Naive thymus-derived CD4-positive, alpha-beta T cell (primary cell): ENCODE data around the gene PACRG. TPM values are rescaled to one million over a fixed set of nuclear protein-coding genes. Genes with fewer than 3 reads are reported as not detected.
"Not testable (repeated sequence)": the region's sequence is repeated elsewhere in the genome, so short reads cannot be mapped to it uniquely, and the experiment has no call there.

Experiments used
- ATAC-seq: fragments of 150-1000 bp; cut with Tn5 transposase; 2 replicates; pipeline ENCODE4 v1.10.0; 2021; ENCODE audit warnings: mild to moderate bottlenecking, moderate library complexity
- CTCF ChIA-PET: fragments of 350-600 bp; sonication (Branson Sonifier 250); formaldehyde crosslinking; loops from one replicate; lab custom pipeline; 2021; ENCODE audit warnings: antibody characterized with exemption; lab: Charles Lee
- POLR2A ChIA-PET: fragments of 350-600 bp; sonication (Branson Sonifier 250); formaldehyde crosslinking; loops from one replicate; lab custom pipeline; 2021; ENCODE audit warnings: antibody characterized with exemption, inconsistent platforms; lab: Charles Lee
- DNase-seq, 9 donors: peaks; one replicate each; pipeline versions ENCODE4 v3.0.0 to v3.0.0-alpha.2; 2020 to 2022; ENCODE audit warnings: mixed read lengths in 1 of 9
- H3K27ac ChIP-seq: one replicate; pipeline ENCODE4 v1.7.0; 2013; ENCODE audit warnings: mild to moderate bottlenecking, low read depth, low read length, moderate library complexity
- H3K27me3 ChIP-seq, 2 donors: one replicate each; pipeline ENCODE4 v1.7.0; 2013; ENCODE audit warnings: low read length in 2 of 2, mild to moderate bottlenecking in 2 of 2, moderate library complexity in 2 of 2; ENCODE audit not compliant: control insufficient read depth in 2 of 2, insufficient read depth in 2 of 2
- H3K36me3 ChIP-seq, 3 experiments: 1 replicate in 2 of 3; 2 replicates in 1 of 3; pipeline ENCODE4 v1.7.0; 2013; ENCODE audit warnings: low read length in 3 of 3, mild to moderate bottlenecking in 3 of 3, moderate library complexity in 1 of 3; ENCODE audit not compliant: insufficient read depth in 3 of 3, control insufficient read depth in 2 of 3
- H3K4me1 ChIP-seq, 2 donors: one replicate each; pipeline ENCODE4 v1.7.0; 2013; ENCODE audit warnings: low read length in 2 of 2, mild to moderate bottlenecking in 2 of 2, moderate library complexity in 1 of 2; ENCODE audit not compliant: control insufficient read depth in 2 of 2, insufficient read depth in 2 of 2
- H3K4me3 ChIP-seq: 2 replicates; pipeline ENCODE4 v1.7.0; 2013; ENCODE audit warnings: mild to moderate bottlenecking, low read length
- H3K9me3 ChIP-seq, 3 experiments: 1 replicate in 2 of 3; 2 replicates in 1 of 3; pipeline ENCODE4 v1.7.0; 2013; ENCODE audit warnings: low read length in 3 of 3; ENCODE audit not compliant: control insufficient read depth in 2 of 3
- H3K27ac Mint-ChIP-seq, 9 donors: one replicate each; pipeline ENCODE4 v1.8.0; 2020 to 2022; ENCODE audit warnings: mixed read lengths in 9 of 9, mild to moderate bottlenecking in 8 of 9, moderate library complexity in 5 of 9, inconsistent platforms in 2 of 9
- H3K27me3 Mint-ChIP-seq, 5 donors: one replicate each; pipeline ENCODE4 v1.8.0; 2021 to 2022; ENCODE audit warnings: mixed read lengths in 5 of 5, mild to moderate bottlenecking in 1 of 5
- H3K36me3 Mint-ChIP-seq, 5 donors: one replicate each; pipeline ENCODE4 v1.8.0; 2020 to 2022; ENCODE audit warnings: mixed read lengths in 5 of 5, mild to moderate bottlenecking in 3 of 5, inconsistent platforms in 1 of 5
- H3K4me1 Mint-ChIP-seq, 7 donors: one replicate each; pipeline ENCODE4 v1.8.0; 2020 to 2022; ENCODE audit warnings: mixed read lengths in 7 of 7, mild to moderate bottlenecking in 3 of 7, inconsistent platforms in 1 of 7
- H3K4me3 Mint-ChIP-seq, 10 donors: one replicate each; pipeline ENCODE4 v1.8.0; 2020 to 2022; ENCODE audit warnings: mild to moderate bottlenecking in 10 of 10, mixed read lengths in 10 of 10, moderate library complexity in 6 of 10, inconsistent platforms in 2 of 10
- H3K9me3 Mint-ChIP-seq, 11 donors: one replicate each; pipeline ENCODE4 v1.8.0; 2020 to 2022; ENCODE audit warnings: mixed read lengths in 11 of 11, mild to moderate bottlenecking in 4 of 11, inconsistent platforms in 1 of 11, moderate library complexity in 1 of 11
- intact Hi-C, 2 donors: fragments of 100-400 bp; cut with micrococcal nuclease; formaldehyde crosslinking; loops; one replicate each; pipeline ENCODE4 v1.15.1; 2023
- polyA plus RNA-seq, 2 donors: library from polyadenylated mRNA; unstranded; fragments of 300-500 nt; fragmentation: Illumina TruSeq; gene quantifications; one replicate each; pipeline ENCODE4 v1.2.3, GENCODE V29; 2021
- total RNA-seq, 6 experiments: library from RNA in 5 of 6; stranded (reverse) in 5 of 6; gene quantifications; 1 replicate in 5 of 6; 2 replicates in 1 of 6; pipeline ENCODE4 v1.2.3 and lab custom pipeline; 2021 to 2026

The PACRG gene
- total and polyA plus RNA-seq, 7 experiments from 2014 or later = 0.89 to 2.2 (median 1.5) TPM; not detected in 1

DNA sequence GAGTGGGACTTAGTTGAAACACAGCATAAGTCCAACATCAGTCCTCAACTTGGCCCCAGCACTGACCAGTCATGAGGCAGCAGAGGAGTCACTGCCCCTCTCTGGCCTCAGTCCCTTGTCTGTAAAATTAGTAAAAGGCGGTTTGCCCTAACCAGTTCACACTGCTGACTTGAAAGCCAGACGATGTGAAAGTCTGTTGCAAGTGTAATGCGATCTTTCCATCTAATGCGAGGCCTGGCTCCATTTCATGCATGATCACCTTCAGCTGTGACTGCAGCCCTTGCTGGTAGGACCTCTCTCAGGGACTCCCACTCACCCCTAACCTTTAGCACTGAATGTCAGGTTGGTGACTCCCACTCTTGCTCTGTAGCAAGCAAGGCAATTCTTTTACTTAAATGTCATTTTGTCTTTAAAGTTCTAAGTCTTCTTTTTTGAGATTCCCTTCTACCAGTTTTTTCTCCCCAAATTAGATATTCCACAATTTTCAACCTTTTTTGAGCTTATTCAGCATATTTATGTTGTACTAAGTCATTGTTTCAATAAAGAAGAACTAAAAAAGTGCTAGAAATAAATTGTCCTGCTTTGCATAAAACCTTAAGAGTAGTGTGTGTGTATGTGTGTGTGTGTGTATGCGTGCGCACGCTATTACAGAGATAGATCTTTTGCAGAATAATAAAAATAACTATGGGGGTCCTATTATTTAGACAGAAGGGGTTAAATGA is 245.5 kb downstream of the PACRG start:
- Mint-ChIP-seq H3K4me3 (no peak overlapping the region), H3K36me3 (peaks cover 0 to 4% (median 0%) of the 10 kb centered on the region in 5 donors), H3K27ac (no peak overlapping the region), H3K4me1 (no peaks in the 10 kb centered on the region), H3K9me3 (peaks cover 4 to 51% (median 14%) of the 10 kb centered on the region in 11 donors), H3K27me3 (peaks cover 0 to 5% (median 0%) of the 10 kb centered on the region in 5 donors)
- Histone ChIP-seq H3K9me3 (peaks cover 0 to 4% (median 0%) of the 10 kb centered on the region in 3 experiments), H3K36me3 (no peaks in the 10 kb centered on the region), H3K27me3 (no peaks in the 10 kb centered on the region), H3K27ac (no peak overlapping the region), H3K4me3 (no peak overlapping the region), H3K4me1 (no peaks in the 10 kb centered on the region)
- CTCF ChIA-PET = no interaction called here
- intact Hi-C loops = no loop called here
- POLR2A ChIA-PET = no interaction called here
- ATAC-seq (no peak), DNase-seq (no peak)

- DNase-seq (no peak), ATAC-seq (no peak)
- intact Hi-C loops = no loop called here
- CTCF ChIA-PET = no interaction called here
- H3K4me1 Mint-ChIP-seq = no peaks in the 10 kb centered on the region
- H3K9me3 ChIP-seq = peaks cover 0 to 4% (median 0%) of the 10 kb centered on the region in 3 experiments
- H3K36me3 ChIP-seq = no peaks in the 10 kb centered on the region
- no peak overlapping the region for H3K4me3 ChIP-seq
- H3K27me3 ChIP-seq = no peaks in the 10 kb centered on the region
- H3K27ac ChIP-seq = no peak overlapping the region
- H3K27me3 Mint-ChIP-seq = peaks cover 0 to 5% (median 0%) of the 10 kb centered on the region in 5 donors
- peaks cover 4 to 51% (median 14%) of the 10 kb centered on the region in 11 donors for H3K9me3 Mint-ChIP-seq
- POLR2A ChIA-PET = no interaction called here
- H3K27ac Mint-ChIP-seq = no peak overlapping the region
- no peaks in the 10 kb centered on the region for H3K4me1 ChIP-seq
- H3K4me3 Mint-ChIP-seq = no peak overlapping the region
- H3K36me3 Mint-ChIP-seq = peaks cover 0 to 4% (median 0%) of the 10 kb centered on the region in 5 donors
Measured at GRCh38 chr6:162973980-162974379, 246.2 kb downstream of the PACRG start.

- no peaks in the 10 kb centered on the region for H3K36me3 ChIP-seq
- H3K27ac ChIP-seq = no peak overlapping the region
- intact Hi-C loops = no loop called here
- peaks cover 0 to 4% (median 0%) of the 10 kb centered on the region in 5 donors for H3K36me3 Mint-ChIP-seq
- peaks cover under 1 to 44% (median 11%) of the 10 kb centered on the region in 11 donors for H3K9me3 Mint-ChIP-seq
- no peak for ATAC-seq
- no peaks in the 10 kb centered on the region for H3K4me1 Mint-ChIP-seq
- H3K4me1 ChIP-seq = no peaks in the 10 kb centered on the region
- no peaks in the 10 kb centered on the region for H3K9me3 ChIP-seq
- peaks cover 0 to 5% (median 0%) of the 10 kb centered on the region in 5 donors for H3K27me3 Mint-ChIP-seq
- no peak for DNase-seq
- ChIA-PET POLR2A (no interaction called here), CTCF (no interaction called here)
- H3K4me3 Mint-ChIP-seq = no peak overlapping the region
- H3K4me3 ChIP-seq = no peak overlapping the region
- H3K27me3 ChIP-seq = no peaks in the 10 kb centered on the region
- no peak overlapping the region for H3K27ac Mint-ChIP-seq
Measured at GRCh38 chr6:162974685-162975084, 246.9 kb downstream of the PACRG start.

DNA sequence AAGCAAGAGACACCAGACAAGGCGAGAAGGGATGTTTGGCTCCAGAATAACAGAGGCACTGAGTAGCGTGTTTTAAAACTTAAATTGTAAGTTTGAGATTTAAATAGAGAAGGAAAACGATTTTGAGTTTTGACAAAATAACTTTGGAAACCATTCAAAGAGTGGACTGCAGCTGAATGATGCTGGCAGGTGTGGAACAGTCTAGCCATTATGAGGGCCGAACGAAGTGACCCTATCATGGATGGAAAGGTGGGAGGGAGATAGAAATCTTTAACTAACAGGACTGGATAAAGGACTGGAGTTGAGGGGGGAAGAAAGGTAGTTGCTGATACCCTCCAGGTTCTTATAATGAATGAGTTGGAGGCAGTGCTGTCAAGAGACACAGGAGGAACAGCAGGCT is 248.4 kb downstream of the PACRG start:
- no peaks in the 10 kb centered on the region for H3K4me1 Mint-ChIP-seq
- DNase-seq (no peak), ATAC-seq (no peak)
- no peak overlapping the region for H3K27ac Mint-ChIP-seq
- ChIA-PET POLR2A (no interaction called here), CTCF (no interaction called here)
- Histone ChIP-seq H3K9me3 (no peaks in the 10 kb centered on the region), H3K27ac (no peak overlapping the region), H3K4me1 (no peaks in the 10 kb centered on the region), H3K4me3 (no peak overlapping the region), H3K27me3 (no peaks in the 10 kb centered on the region), H3K36me3 (no peaks in the 10 kb centered on the region)
- H3K4me3 Mint-ChIP-seq = no peak overlapping the region
- H3K9me3 Mint-ChIP-seq = peaks cover 0 to 41% (median 8%) of the 10 kb centered on the region in 11 donors
- intact Hi-C loops = no loop called here
- H3K27me3 Mint-ChIP-seq = peaks cover 0 to 5% (median 0%) of the 10 kb centered on the region in 5 donors
- H3K36me3 Mint-ChIP-seq = peaks cover 0 to 4% (median 0%) of the 10 kb centered on the region in 5 donors

DNA sequence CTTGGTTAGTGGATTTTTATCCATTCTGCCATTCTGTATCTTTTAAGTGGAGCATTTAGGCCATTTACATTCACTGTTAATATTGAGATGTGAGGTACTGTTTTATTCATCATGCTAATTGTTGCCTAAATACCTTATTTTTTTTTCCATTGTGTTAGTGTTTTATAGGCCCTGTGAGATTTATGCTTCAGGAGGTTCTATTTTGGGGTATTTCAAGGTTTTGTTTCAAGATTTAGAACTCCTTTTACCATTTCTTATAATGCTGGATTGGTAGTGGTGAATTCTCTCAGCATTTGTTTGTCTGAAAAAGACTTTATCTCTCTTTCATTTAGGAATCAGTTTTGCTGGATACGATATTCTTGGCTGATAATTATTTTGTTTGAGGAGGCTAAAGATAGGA is 255.5 kb downstream of the PACRG start:
- H3K9me3 ChIP-seq, H3K36me3 ChIP-seq, H3K4me3 Mint-ChIP-seq, H3K27ac ChIP-seq, H3K4me1 Mint-ChIP-seq, H3K4me1 ChIP-seq, POLR2A ChIA-PET, intact Hi-C loops, H3K27me3 Mint-ChIP-seq, DNase-seq, CTCF ChIA-PET, ATAC-seq, H3K27ac Mint-ChIP-seq, H3K27me3 ChIP-seq, H3K4me3 ChIP-seq, H3K36me3 Mint-ChIP-seq: not testable (repeated sequence)
- H3K9me3 Mint-ChIP-seq = peaks cover 5 to 69% (median 23%) of the 10 kb centered on the region in 11 donors

- Histone ChIP-seq H3K4me3 (no peak overlapping the region), H3K9me3 (no peaks in the 10 kb centered on the region), H3K36me3 (no peaks in the 10 kb centered on the region), H3K4me1 (no peaks in the 10 kb centered on the region), H3K27ac (no peak overlapping the region), H3K27me3 (no peaks in the 10 kb centered on the region)
- Mint-ChIP-seq H3K9me3 (peaks cover 4 to 33% (median 9%) of the 10 kb centered on the region in 11 donors), H3K4me1 (peaks cover 0 to 8% (median 0%) of the 10 kb centered on the region in 7 donors), H3K36me3 (no peaks in the 10 kb centered on the region), H3K27ac (no peak overlapping the region), H3K27me3 (no peaks in the 10 kb centered on the region), H3K4me3 (no peak overlapping the region)
- intact Hi-C loops = no loop called here
- ChIA-PET CTCF (no interaction called here), POLR2A (no interaction called here)
- ATAC-seq (no peak), DNase-seq (no peak)
Measured at GRCh38 chr6:162998777-162999176, 271.0 kb downstream of the PACRG start.
